ENCODE results near the gene SLC25A13. TPM values are rescaled to one million over a fixed set of nuclear protein-coding genes. Genes with fewer than 3 reads are reported as not detected.

The SLC25A13 gene
- total RNA-seq, 1 experiment from 2014 or later: 71.7 TPM

GRCh38 chr7:96111405-96111804, 210.5 kb downstream of the SLC25A13 start:
- H2BK5ac ChIP-seq (ENCODE audit: insufficient read length, low read length): no peak overlapping the region
- no peaks in the 10 kb centered on the region for H3K79me1 ChIP-seq (ENCODE audit: insufficient read depth, low read depth, low read length, poor library complexity, severe bottlenecking)
- H2AK5ac ChIP-seq (ENCODE audit: insufficient read length, low read length): no peak overlapping the region
- no peak overlapping the region for H3K4ac ChIP-seq (ENCODE audit: low read depth, low read length)
- Mint-ChIP-seq H3K4me1 (no peaks in the 10 kb centered on the region), H3K27ac (no peak overlapping the region), H3K9me3 (peaks cover 3 to 5% of the 10 kb centered on the region in 2 experiments; a peak in 2 of 5 replicates), H3K27me3 (ENCODE audit: low read depth) (no peaks in the 10 kb centered on the region; the same call in 1 of the 2 replicates), H3K36me3 (ENCODE audit: insufficient read depth in 1 of 3, low read depth in 3 of 3) (peaks cover 0 to 6% (median 0%) of the 10 kb centered on the region in 3 experiments; a peak in 1 of 7 replicates), H3K4me3 (no peak overlapping the region)
- H3K14ac ChIP-seq (ENCODE audit: insufficient read depth, low read length): no peak overlapping the region
- no peak for TF ChIP-seq CTCF (conservative IDR thresholded peaks at IDR 0.05)
- no peaks in the 10 kb centered on the region for H3K4me1 ChIP-seq (ENCODE audit: insufficient read depth, low read length)
- H3K23me2 ChIP-seq (ENCODE audit: insufficient read length, low read depth, low read length, poor library complexity, severe bottlenecking): no peaks in the 10 kb centered on the region
- H3K27ac ChIP-seq (ENCODE audit: insufficient read length, low read depth, low read length): no peak overlapping the region
- H4K5ac ChIP-seq (ENCODE audit: insufficient read length, low read depth, low read length): no peak overlapping the region
- H4K8ac ChIP-seq (replicated peaks; ENCODE audit: insufficient read length, low read depth, low read length): no peak overlapping the region
- no peak overlapping the region for H3K4me2 ChIP-seq (ENCODE audit: insufficient read depth, insufficient read length, low read length)
- no peaks in the 10 kb centered on the region for H3K9me3 ChIP-seq (ENCODE audit: control insufficient read depth, low read depth, low read length)
- DNase-seq: no peak
- no peaks in the 10 kb centered on the region for H3K27me3 ChIP-seq (ENCODE audit: insufficient read depth, low read length)
- no peak overlapping the region for H3K9ac ChIP-seq (ENCODE audit: extremely low read depth, insufficient read length, low read length)
- H4K20me1 ChIP-seq (ENCODE audit: control insufficient read depth, insufficient read depth, insufficient read length): no peaks in the 10 kb centered on the region
- no peak overlapping the region for H2BK15ac ChIP-seq (ENCODE audit: low read depth, low read length)
- H2BK20ac ChIP-seq (ENCODE audit: low read depth, low read length, poor library complexity, severe bottlenecking): no peak overlapping the region
- H3K56ac ChIP-seq (ENCODE audit: insufficient read length, low read depth, low read length): no peak overlapping the region
- no peaks in the 10 kb centered on the region for H3K79me2 ChIP-seq (ENCODE audit: insufficient read depth, low read length)
- H3T11ph ChIP-seq (ENCODE audit: low read length): no peak overlapping the region
- no peak overlapping the region for H2BK12ac ChIP-seq (ENCODE audit: insufficient read length, low read depth, low read length)
- no peak overlapping the region for H3K18ac ChIP-seq (ENCODE audit: insufficient read length, low read depth, low read length)
- H2BK120ac ChIP-seq (ENCODE audit: low read depth, low read length, poor library complexity, severe bottlenecking): no peak overlapping the region
- no peak overlapping the region for H4K91ac ChIP-seq (ENCODE audit: insufficient read length, low read depth, low read length)
- H2AFZ ChIP-seq (ENCODE audit: low read length): no peak overlapping the region
- no peak overlapping the region for H3K23ac ChIP-seq (ENCODE audit: insufficient read length, low read depth, low read length)

Measured in H9 (cell line).